Activated T-helper 1 cell treated with anti-CD3 and anti-CD28 coated beads, Interleukin-2, amount 50 U/mL, for 16 hours (primary cell): ENCODE data around the gene EYA4.
"Not testable (repeated sequence)": the region's sequence is repeated elsewhere in the genome, so short reads cannot be mapped to it uniquely, and the experiment has no call there.

Experiments used
- DNase-seq, 2 donors: peaks; one replicate each; pipeline ENCODE4 v3.0.0-alpha.2; 2020; ENCODE audit warnings: low read depth in 1 of 2, low spot score in 1 of 2

EYA4 gene

GRCh38 chr6:133512410-133513016, 271.4 kb downstream of the EYA4 start:
- DNase-seq: no peak

- DNase-seq: no peak
Observed at GRCh38 chr6:133523816-133524215, 282.7 kb downstream of the EYA4 start.

- DNase-seq: no peak
Observed at GRCh38 chr6:133526436-133526835, 285.3 kb downstream of the EYA4 start.

- no peak for DNase-seq
Observed at GRCh38 chr6:133528566-133528965, 287.4 kb downstream of the EYA4 start.

GRCh38 chr6:133532908-133533307, 291.8 kb downstream of the EYA4 start:
- no peak for DNase-seq

- no peak for DNase-seq
Observed at GRCh38 chr6:133539502-133540259, 298.5 kb downstream of the EYA4 start.

GRCh38 chr6:133540361-133540760, 299.2 kb downstream of the EYA4 start:
- no peak for DNase-seq

GRCh38 chr6:133541040-133541439, 299.9 kb downstream of the EYA4 start:
- no peak for DNase-seq

GRCh38 chr6:133542056-133542821, 301.1 kb downstream of the EYA4 start:
- no peak for DNase-seq

DNA sequence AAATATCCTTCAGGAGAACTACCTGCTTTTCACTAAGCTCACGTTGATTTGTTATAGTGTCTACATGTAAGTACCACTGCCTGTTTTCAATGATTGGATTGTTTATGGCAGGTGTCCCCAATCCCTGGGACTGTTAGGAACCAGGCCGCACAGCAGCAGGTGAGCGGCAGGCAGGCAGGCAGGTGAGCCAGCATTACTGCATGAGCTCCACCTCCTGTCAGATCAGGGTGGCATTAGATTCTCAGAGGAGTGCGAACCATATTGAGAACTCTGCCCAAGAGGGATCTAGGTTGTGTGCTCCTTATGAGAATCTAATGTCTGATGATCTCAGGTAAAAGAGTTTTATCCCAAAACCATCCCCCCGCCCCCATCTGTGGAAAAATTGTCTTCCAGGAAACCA, 303.3 kb downstream of the EYA4 start:
- DNase-seq: no peak

- DNase-seq: no peak
Observed at GRCh38 chr6:133546098-133546497, 304.9 kb downstream of the EYA4 start.

DNA sequence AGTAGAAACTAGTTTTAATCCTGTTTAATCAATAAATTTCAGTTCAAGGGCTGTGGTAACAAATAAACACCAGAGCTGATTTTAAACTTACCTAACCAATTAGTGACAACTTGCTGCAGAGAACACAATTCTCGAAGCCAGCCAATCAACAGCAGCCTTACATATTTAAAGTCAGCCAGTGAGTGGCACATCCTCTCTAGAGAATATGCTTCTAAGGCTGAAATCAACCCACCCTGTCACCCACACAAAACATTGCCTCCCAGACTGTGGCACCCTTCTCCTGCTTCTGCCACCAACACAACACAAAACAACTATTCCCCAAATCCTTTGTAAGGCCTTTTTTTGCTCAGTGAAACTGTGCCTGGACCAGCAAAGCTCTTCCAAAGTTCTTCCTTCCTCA, 306.0 kb downstream of the EYA4 start:
- no peak for DNase-seq

GRCh38 chr6:133548423-133549159, 307.4 kb downstream of the EYA4 start:
- DNase-seq: no peak

GRCh38 chr6:133549371-133549801, 308.2 kb downstream of the EYA4 start:
- no peak for DNase-seq

- DNase-seq: no peak
Observed at GRCh38 chr6:133550026-133550425, 308.9 kb downstream of the EYA4 start.

- no peak for DNase-seq
Observed at GRCh38 chr6:133551436-133551835, 310.3 kb downstream of the EYA4 start.

- no peak for DNase-seq
Observed at GRCh38 chr6:133551847-133552341, 310.7 kb downstream of the EYA4 start.

GRCh38 chr6:133553652-133554051, 312.5 kb downstream of the EYA4 start:
- DNase-seq: no peak

GRCh38 chr6:133554121-133554520, 313.0 kb downstream of the EYA4 start:
- DNase-seq: not testable (repeated sequence)

- no peak for DNase-seq
Observed at GRCh38 chr6:133555685-133556084, 314.5 kb downstream of the EYA4 start.

DNA sequence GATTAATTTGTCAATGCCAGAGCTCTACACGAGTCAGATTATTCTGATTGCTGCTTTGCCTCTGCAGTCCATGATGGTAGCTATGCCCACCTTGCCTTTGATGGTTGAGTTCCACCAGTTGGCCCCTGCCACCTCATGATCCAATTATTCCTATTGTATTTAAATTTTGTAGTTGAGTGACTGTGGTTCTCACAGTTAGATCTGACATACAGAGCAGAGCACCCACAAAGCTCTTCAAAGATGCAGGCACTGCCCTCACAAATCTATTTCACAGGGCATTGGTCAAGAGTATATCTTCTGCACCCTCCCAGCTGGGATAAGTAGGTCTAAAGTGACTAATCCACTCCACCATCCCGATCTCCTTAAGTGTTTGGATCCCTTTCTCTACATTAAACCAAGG, 318.8 kb downstream of the EYA4 start:
- no peak for DNase-seq
